Measurements from ENCODE around the gene DUSP22.

Gene DUSP22

DNA sequence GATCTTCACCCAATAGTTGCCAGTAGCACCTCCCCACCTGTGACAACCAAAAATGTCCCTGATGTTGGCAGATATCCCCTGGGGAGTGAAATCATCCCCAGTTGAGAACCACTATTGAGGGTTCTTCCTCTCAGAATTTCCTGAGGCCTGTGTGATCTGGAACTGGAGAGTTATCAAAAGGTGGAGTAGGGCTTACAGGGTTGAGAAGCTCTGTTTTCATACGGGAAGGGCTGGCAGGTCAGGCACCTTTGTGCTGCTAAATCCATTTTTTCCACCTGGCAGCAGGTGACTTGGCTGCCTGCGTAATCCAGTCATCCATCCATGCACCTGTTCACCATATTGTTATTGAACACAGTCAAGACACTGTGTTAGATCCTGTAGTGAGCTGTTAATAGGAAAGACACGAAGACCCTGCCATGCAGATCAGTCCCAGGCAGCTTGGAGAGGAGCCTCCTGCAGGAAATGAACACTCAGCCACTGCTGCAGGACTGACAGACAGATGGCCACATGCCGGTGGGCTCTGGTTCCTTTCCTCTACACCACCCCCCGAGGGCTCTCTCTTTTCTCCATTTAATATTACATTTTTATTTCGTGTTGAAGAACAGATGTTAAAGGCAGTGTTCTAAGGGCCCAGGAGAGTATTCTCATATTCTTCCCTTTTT is 5.4 kb downstream of the DUSP22 start:
- DNase-seq = no peak

DNA sequence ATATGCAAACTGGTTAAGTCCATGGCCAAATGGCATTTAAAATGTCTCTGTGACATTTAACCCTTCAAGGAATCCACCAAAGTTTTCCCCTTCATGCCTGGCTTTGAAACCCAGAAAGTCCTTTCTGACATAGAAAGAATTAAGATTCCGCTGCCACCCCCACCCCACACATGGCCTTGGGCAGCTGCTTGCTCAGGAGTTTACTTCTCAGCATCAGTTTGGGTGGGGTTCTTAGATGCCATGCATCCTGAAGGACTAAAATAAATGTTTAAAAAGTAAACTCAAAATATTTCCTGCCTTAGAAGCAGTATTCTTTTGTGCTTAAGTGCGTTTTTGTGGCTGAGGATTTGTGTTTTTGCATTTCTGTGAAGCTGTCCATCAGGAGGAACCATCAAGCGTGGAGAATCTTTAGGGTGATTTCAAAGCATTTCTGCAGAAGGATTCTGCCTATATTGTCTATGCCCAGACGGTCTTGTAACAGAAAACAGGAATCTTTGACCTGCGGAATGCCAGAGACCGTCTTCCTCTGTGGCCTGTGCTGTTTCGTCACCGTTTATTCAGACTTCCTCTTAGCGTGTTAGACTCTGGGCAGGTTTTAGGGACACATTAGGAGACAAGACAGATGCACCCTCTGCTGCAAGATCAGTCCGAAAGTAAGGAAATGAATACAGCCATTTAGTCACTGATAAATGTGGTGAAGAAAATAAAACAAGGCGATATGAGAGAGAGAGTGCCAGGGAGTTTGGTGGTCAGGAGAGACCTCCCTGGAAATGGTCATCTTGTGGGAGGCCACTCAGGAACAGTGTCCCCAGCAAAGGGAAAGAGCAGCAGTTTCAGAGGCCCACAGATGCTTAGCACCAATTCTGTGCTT is 6.2 kb downstream of the DUSP22 start:
- no peak for DNase-seq

DNA sequence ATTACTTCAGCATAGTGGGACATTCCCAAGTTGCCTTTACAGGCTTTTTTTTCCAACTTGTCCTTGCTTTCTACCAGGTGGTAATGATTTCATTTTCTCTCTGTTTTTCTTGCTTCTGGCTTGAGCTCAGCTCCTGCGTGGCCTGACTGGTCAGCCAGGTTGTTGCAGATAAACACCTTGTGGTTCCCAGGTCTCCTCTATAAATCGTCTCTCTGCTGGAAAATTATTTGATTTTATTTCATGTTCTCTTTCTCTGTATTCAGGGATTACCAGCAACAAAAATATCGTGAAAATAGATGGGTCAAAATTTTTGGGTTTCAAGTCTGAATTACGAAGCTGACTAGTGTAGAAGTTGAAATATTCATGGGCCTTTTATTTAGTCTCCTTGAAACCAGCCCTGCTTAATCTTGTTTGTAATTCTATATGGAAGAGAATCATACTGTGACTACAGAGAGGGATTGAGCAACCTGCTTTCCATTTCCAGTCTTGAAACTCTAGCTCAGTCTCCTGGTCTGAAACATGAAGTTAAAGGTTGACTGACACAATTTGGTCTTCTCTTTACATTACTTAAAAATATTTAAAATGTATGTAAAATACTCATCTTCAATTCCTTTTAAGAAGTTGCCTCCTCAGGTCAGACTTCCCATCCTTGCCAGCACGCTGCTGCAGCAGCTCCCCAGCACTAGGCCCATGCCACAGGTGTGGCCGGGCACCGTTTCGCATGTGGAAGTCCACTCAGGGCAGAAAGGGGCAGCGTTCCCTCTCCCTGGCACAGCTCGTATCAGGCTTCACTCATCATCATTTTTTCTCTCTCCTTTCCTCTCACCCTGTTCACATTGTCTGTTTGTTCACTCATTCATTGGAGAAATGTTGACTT is 7.1 kb downstream of the DUSP22 start:
- no peak for DNase-seq

DNA sequence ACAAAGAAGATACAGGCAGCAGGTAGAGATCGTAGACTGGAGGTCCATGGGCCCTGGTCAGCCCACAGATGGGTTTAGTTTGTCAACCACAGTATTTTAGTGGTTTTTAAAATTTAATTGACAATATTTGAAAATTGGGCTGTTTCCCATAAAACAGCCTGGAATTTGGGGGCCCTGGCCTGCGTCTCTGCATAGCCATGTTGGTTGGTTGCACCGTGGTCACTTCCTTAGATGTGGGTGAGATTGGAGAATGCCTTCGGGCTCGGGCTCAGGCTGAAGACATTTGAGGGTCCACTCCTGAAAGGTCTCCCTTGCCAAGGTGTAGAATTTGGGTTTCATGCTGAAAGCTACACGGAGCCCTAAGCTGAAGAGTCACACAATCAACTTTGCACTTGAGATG is 7.7 kb downstream of the DUSP22 start:
- DNase-seq = no peak

DNA sequence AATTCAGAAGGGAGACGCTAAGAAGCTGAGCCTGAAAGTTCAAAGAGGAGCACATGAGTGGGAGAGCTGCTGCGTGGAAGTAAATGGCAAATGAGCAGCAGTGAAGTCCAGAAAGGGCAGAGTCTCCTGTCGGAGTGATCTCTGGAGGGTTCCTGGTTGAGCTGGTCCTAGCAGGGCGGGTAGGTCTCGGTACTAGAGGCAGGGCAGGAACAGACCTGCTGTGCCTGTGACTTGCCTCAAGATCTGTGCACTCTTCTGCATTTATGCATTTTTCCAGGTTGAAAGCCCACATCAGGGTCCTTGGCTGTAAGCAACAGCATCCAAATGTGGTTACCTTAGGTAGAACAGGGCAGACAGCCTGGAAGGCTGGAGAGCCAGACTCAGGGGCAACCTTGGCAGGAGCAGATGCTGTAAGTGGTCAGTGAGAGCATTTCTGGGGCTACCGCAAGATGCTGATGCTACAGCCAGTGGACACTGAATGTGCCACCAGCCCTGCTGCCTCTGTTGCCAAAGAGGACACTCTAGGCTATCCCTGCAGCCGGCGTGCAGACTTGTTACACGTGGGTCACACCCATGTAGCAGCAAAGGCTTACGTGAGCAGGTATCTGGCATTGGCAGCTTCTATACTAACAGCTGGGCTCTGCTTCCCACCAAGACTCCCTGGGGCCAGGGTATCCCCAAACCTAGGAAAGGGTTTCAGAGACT is 8.4 kb downstream of the DUSP22 start:
- DNase-seq = no peak

DNA sequence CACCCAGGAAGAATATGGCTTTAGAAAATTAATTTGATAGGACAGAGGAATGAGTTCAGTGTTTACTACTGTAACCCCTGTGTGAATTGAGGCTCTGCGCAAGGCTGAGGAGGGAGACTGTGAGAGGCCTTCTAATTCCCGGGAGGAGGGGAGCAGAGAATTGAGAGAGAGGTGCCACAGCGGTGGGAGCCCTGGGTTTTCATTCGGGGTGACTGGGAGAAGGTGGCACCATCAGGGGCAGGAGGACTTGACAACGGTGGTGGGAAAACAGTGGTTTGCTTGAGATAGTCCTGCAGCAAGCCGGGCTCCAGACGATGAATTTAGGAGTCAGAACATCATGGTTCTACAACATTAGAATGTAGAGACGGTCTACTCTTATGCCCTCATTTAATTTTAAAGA is 9.2 kb downstream of the DUSP22 start:
- DNase-seq = no peak

DNA sequence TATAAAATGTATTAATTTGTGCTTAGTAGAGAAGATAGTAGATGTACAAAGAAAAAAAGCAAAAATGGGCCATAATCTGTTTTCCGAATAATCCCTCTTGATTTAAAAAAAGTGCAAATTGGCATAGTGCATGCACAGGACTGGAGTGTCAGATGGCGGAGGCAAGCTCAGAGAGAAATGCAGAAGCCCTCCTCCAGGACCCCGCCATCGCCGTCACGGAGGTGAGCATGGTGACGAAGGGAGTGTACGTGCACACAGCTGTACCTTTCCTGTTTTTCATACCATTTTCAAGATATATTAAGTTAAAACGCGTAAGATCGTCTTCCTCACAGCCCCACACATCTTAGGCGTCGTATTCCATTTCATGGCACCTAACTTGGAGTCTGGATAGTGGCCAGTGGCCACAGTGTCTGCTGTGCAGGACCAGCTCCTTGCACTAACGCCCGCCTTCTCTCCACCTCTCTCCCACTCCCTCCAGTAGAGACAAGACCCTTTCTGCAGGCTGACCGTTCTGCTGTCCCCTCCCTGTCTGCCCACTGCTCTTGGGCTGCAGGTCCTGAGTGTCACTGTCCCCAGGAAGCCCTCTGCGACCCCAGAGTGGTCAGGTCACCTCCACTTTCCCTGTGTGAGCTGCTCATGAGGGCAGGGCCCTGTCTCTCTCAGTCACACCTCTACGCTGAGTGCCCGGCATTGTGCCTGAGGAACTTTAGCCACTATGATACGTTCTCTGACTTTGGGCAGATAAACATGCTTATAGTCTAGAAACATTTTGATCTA is 9.8 kb downstream of the DUSP22 start:
- DNase-seq = no peak

DNA sequence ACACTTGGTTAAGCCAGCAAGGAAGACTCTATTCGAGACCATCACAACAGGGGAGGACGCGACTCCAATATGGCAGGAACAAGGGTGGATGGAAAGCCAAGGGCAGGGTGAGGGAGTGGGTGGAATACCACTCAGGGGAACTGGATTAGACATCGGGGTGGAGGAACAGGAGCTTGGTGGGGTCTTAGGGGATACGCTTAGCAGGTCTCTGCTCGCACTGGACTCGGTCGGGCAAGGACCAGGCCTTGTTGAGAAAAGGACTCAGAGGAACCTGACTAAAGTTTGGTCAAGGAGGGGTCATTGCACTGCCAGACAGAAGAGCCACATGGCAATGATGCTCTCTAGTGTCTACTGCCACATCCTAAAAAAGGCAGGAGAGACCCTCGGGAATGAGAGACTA is 10.5 kb downstream of the DUSP22 start:
- DNase-seq = no peak

DNA sequence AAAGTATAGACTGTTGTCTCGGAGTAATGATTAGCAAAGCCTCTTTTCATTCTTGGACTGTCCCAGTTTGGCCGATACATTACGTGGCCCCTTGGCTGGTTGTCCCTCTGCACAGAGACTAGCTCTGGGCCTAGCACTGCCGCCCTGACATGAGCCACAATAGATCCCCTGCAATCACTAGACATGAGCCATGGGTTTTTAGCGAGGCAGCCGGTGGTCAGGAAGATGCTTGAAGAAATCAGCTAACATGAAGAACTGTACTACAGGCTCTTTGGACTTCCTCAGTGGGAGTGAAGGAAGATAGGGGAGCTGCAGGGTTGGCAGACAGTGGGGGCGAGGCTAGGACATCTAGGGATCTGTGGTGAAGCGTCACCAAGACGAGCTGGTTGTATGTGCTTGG is 11.0 kb downstream of the DUSP22 start:
- DNase-seq = no peak

DNA sequence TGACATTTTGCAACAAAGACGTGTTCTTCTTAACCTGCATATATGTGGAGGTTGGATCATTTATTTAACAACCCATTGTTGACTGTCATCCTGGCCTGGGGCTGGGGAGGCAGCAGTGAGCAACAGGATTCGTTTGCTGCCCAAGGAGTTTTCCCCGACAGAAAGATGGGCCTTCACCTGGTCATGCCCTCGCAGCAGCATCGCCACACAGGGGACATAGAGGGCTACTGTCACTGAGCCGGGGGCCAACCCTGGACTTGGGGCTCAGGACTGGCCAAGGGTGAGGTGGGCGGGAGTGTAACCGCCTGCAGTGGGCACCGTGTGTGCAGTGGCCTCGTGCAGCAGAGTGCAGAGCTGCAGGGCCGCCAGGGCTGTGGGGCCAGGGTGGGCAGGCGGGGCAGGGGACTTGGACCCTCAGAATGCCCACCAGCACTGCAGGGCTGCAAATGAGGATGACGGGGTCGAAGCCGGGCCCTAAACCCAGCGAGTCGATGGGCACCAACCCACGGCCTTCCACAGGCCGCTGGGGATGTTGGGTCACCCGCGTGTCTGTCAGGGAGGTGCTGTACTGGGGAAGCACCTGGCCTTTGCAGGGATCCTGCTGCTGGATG is 11.8 kb downstream of the DUSP22 start:
- no peak for DNase-seq

DNA sequence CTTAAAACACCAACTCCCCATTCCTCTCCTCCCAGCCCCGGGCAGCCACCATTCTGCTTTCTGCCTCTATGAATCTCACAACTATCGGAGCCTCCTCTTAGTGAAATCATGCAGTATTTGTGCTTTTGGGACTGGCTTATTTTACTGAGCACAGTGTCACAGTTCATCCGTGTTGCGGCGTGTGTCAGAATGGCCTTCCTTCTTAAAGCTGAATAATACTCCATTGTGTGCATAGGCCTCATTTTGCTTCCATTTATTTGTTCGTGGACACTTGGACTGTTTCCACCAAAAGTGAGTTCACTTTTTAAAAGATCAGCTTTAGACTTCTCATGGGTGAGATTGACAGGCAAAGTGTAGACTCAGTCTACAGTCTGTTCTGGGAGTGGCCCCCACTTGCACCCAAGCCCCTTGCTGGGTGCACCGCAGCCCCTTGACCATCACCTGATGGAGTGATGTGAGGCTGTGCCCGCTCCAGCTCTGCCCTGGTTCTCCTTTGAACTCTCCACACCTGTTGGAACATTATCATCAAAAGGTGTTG is 12.6 kb downstream of the DUSP22 start:
- DNase-seq = no peak

DNA sequence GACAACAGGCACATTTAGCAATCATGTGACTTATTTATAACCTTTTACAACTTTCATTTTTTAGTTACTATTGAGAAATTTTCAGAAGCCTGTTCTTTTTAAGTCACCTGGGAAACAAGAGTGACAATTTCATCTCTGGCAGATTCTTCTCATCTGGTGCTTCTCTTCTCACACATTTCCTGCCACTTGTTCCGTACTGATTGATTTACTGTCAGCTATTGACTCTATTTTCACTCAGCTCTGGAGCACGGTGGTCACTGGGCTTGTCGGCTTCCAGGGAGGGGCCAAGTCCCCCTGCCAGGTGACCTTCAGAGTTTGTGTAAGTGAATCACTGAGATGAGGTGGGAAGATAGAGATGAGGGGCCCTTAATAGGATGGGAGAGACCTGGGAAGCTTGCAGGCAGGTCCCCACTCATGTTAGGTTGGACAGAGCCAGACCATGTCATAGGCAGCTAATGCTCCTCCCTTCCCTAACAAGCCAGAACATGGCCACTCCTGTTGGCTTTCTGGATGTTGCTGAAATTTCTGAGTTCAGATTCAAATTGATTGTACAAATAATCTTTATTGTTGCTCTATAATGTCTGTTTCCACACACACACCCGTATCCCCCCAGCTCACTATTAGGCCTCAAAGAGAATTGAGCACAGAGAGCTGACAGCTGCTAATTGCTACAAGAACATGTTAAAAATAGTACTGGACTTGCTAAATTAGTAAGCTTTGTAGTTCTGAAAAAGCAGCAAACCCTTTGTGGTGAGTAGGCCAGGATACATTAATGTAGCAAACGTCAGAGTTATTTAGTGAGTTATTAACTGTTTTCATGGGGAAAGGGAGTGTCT is 13.3 kb downstream of the DUSP22 start:
- no peak for DNase-seq

DNA sequence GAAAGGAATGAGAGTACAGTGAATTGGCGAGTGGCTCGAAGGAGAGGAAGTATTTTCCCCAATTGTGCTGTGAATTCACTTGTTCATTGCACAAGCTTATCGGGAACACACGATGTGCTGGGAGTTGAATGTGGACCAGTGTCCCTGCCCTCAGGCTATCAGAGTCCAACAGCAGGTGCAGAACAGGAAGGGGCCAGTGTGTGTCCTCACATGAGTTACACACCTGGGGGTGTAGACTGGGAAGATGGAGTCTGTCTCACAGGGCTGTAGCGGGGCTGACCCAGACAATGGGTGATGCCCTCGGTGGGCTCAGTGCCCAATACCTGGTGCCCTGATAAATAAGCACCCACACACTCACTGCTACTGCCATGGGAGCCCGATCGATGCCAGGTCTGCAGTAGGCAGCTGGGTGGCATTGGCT is 14.4 kb downstream of the DUSP22 start:
- DNase-seq = no peak

DNA sequence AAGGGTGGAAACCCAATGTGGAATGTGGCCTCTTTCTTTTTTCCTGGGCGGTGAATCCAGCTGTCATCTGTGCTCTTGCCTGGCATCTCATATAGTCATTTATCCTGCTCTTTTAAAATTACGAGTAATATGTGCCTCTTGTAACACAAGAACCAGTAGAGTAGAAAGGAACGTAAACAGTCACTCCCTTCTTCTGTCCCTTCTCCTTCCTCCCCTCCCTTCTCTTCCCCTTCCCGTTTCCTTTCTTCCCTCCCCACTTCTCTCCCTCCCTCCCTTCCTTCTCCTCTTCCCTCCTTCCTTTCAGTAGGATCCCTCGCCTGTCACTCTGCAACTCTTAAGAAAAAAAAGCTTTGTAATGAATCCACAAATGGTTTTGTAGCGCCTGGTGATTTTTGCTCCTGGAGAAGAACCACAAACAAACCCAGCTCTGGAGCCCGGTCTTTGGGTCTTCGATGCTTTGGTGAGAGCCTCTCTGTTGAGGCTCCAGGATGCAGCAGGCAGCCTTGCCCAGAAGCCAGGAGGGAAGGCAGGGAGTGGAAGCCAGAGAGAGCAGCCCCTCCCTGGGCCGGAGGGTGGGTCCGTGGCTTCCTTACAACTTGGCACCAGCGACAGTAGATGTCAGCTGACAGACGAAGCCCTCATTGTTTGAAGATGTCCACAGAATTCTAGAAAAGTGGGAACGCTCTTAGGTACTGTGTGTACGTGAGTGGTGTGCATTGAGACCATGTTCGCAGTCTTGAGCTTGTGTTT is 15.0 kb downstream of the DUSP22 start:
- DNase-seq = no peak

DNA sequence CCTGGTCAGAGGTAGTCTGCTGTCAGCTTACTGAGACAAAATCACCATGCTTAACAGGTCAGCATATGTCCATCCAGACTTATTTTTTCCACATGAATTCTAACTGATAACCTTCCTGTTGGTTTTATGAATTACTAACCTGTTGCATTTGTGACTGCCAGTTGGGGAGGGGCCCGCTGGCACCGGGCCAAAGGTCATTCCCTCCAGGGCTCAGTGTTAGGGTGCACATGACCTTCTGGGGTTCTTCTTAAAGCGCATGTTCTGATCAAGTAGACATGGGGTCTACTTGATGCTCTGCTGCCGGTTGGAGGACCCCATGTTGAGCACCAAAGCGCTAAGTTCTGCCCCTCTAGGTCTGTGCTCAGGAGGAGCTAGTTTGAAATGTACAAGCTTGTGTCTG is 15.6 kb downstream of the DUSP22 start:
- no peak for DNase-seq

DNA sequence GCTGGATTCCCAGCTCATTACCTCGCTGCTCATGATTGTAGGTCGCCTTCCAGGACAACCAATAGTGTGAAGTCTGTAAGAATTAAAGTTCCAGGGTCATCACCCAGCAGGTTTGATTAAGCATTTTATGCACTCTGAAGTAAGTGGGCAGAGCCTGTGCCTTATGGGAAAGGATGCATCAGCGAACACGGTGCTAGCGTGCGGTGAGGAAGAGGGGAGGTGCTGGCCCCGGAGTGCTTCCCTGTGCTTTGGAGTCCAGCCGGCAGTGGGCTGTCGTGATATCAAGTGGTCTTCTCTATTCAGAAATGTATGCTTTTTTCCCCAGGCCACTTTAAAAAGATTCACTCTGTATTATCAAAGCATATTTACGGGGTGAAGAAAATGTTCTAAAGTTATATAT is 16.0 kb downstream of the DUSP22 start:
- no peak for DNase-seq

DNA sequence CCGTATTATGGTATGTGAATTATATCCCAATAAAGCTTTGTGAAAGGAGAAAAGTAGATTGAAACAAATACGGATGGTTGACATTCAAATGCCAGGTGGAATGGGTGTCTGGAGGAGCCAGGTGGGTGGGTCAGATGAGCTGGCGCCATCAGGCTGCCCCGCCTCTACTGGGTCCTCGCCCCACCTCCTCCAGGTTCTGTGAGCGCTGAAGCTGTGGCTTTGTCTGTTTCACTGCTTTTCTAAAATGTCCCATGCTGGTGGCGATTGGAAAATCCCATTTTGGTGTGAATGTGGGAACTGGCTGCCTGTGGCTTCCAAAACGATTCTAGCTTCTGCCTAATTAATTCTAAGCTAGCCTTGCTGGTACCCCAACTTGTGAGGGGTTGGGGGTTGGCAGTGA is 16.5 kb downstream of the DUSP22 start:
- DNase-seq = no peak

DNA sequence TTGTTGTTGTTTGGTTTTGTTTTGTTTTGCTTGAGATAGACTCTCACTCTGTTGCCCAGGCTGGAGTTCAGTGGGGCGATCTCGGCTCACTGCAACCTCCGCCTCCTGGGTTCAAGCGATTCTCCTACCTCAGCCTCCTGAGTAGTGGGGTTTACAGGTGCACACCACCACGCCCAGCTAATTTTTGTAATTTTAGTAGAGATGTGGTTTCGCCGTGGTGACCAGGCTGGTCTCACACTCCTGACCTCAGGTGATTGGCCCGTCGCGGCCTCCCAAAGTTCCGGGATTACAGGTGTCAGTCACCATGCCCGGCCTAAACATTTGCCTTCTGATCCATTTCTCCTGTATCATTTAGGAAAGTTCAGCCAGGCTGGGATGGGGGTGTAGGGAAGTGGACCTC is 17.7 kb downstream of the DUSP22 start:
- DNase-seq = no peak

DNA sequence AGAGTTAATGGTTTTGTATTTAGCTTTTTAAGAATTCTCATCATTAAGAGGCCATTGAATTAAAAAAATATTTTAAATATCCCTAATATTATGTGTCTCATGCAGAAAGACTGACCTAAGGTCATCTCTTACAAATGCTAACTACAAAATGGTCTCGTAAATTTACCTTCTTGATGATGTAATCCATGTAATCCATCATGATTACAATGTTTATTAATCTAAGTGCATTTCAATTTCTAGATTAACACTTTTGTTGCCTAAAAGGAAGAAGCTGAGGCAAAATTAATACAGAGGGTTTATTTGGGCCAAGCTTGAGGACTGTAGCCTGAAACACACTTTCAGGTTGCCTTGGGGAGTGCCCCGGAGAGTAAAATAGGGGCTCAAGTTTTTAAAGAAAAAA is 18.4 kb downstream of the DUSP22 start:
- DNase-seq = no peak
